Retinal pigment epithelial cell (primary cell): ENCODE data around the gene FHOD3.

ENCODE experiments used
- DNase-seq: peaks from one replicate; pipeline ENCODE4 v3.0.0-alpha.2; 2010; ENCODE audit warnings: low read depth
- H3K4me3 ChIP-seq: 2 replicates; pipeline ENCODE4 v1.5.1; 2011; ENCODE audit warnings: mild to moderate bottlenecking, low read length, control low read depth, moderate library complexity
- CTCF ChIP-seq: conservative IDR thresholded peaks from 2 replicates; pipeline ENCODE4 v1.5.1; 2011; ENCODE audit warnings: low read depth, low read length, control low read depth, inconsistent platforms

The FHOD3 gene

GRCh38 chr18:36652503-36652902 is 355.0 kb downstream of the FHOD3 start:
- TF ChIP-seq CTCF, result no peak
- DNase-seq, result no peak
- H3K4me3 ChIP-seq, result no peak overlapping the region

- DNase-seq, result no peak
- no peak for TF ChIP-seq CTCF
- no peak overlapping the region for H3K4me3 ChIP-seq
Measured at GRCh38 chr18:36653141-36653869, 355.8 kb downstream of the FHOD3 start.

GRCh38 chr18:36653870-36654269 is 356.4 kb downstream of the FHOD3 start:
- TF ChIP-seq CTCF, result no peak
- no peak for DNase-seq
- no peak overlapping the region for H3K4me3 ChIP-seq

GRCh38 chr18:36655074-36655473 is 357.6 kb downstream of the FHOD3 start:
- no peak for DNase-seq
- no peak for TF ChIP-seq CTCF
- H3K4me3 ChIP-seq, result no peak overlapping the region

- no peak for TF ChIP-seq CTCF
- no peak for DNase-seq
- no peak overlapping the region for H3K4me3 ChIP-seq
Measured at GRCh38 chr18:36655930-36656329, 358.4 kb downstream of the FHOD3 start.

GRCh38 chr18:36658611-36659010 is 361.1 kb downstream of the FHOD3 start:
- no peak for DNase-seq
- no peak for TF ChIP-seq CTCF

GRCh38 chr18:36660311-36660710 is 362.8 kb downstream of the FHOD3 start:
- no peak for TF ChIP-seq CTCF
- no peak overlapping the region for H3K4me3 ChIP-seq
- no peak for DNase-seq

More at GRCh38 chr18:36658611-36659010, 361.1 kb downstream of the FHOD3 start:
- no peak overlapping the region for H3K4me3 ChIP-seq
